GM12892 (cell line): ENCODE data around the gene CLDN20.

Experiments used
- POLR2A ChIP-seq: IDR thresholded peaks from 2 replicates; pipeline ENCODE4 v1.6.1; 2011; ENCODE audit warnings: low read depth, low read length, control low read depth
- TAF1 ChIP-seq: IDR thresholded peaks from 2 replicates; pipeline ENCODE4 v1.6.1; 2011; ENCODE audit warnings: low read depth, mild to moderate bottlenecking, control low read depth, low read length, borderline replicate concordance

GRCh38 chr6:155248008-155249001, 15.5 kb upstream of the CLDN20 start:
- TF ChIP-seq TAF1 = no peak
- TF ChIP-seq POLR2A = no peak
